ENCODE data around the gene ZSCAN29. TPM values are rescaled to one million over a fixed set of nuclear protein-coding genes. Genes with fewer than 3 reads are reported as not detected.
"Not testable (repeated sequence)": the region's sequence is repeated elsewhere in the genome, so short reads cannot be mapped to it uniquely, and the experiment has no call there.

The ZSCAN29 gene
- total RNA-seq, 4 donors from 2014 or later = 17.4 to 34.6 (median 21.5) TPM

GRCh38 chr15:43403616-43404015, 32.8 kb upstream of the ZSCAN29 start:
- H3K27me3 ChIP-seq = no peaks in the 10 kb centered on the region
- no peaks in the 10 kb centered on the region for H3K9me3 ChIP-seq
- no peak overlapping the region for H3K27ac ChIP-seq (replicated peaks in 1 of 4)
- intact Hi-C loops (cut with DNase I) = no loop called here
- H3K4me1 ChIP-seq = peaks cover 0 to 3% (median 0%) of the 10 kb centered on the region in 4 donors
- no peak overlapping the region for H3K4me3 ChIP-seq
- TF ChIP-seq CTCF (IDR thresholded peaks at IDR 0.05) (no peak), POLR2A (IDR thresholded peaks at IDR 0.05; ENCODE audit: low read depth) (no peak), POLR2AphosphoS5 (IDR thresholded peaks at IDR 0.05) (no peak), EP300 (IDR thresholded peaks at IDR 0.05) (no peak)
- peaks cover 62 to 99% (median 95%) of the 10 kb centered on the region in 4 donors for H3K36me3 ChIP-seq
- WGBS = 91% methylated on average over 8 of the region's 8 CpGs
- DNase-seq (ENCODE audit: extremely low spot score) = no peak

- H3K27me3 ChIP-seq = no peaks in the 10 kb centered on the region
- WGBS = 77% methylated on average over 3 of the region's 3 CpGs
- no peak overlapping the region for H3K27ac ChIP-seq (replicated peaks in 1 of 4)
- no peaks in the 10 kb centered on the region for H3K9me3 ChIP-seq
- H3K4me1 ChIP-seq = peaks cover 0 to 3% (median 0%) of the 10 kb centered on the region in 4 donors
- no peak overlapping the region for H3K4me3 ChIP-seq
- TF ChIP-seq EP300 (IDR thresholded peaks at IDR 0.05) (no peak), POLR2AphosphoS5 (IDR thresholded peaks at IDR 0.05) (no peak), POLR2A (IDR thresholded peaks at IDR 0.05; ENCODE audit: low read depth) (no peak), CTCF (IDR thresholded peaks at IDR 0.05) (no peak)
- intact Hi-C loops (cut with DNase I) = no loop called here
- H3K36me3 ChIP-seq = peaks cover 49 to 99% (median 95%) of the 10 kb centered on the region in 4 donors
- DNase-seq (ENCODE audit: extremely low spot score) = no peak
Measured at GRCh38 chr15:43402255-43402654, 31.4 kb upstream of the ZSCAN29 start.

- peaks cover 8 to 87% (median 59%) of the 10 kb centered on the region in 4 donors for H3K36me3 ChIP-seq
- H3K27me3 ChIP-seq; H3K27ac ChIP-seq (replicated peaks in 1 of 4); H3K4me3 ChIP-seq; intact Hi-C loops (cut with DNase I); H3K4me1 ChIP-seq; H3K9me3 ChIP-seq; DNase-seq (ENCODE audit: extremely low spot score): not testable (repeated sequence)
- WGBS = 98% methylated on average over 6 of the region's 6 CpGs
Measured at GRCh38 chr15:43393592-43393991, 22.7 kb upstream of the ZSCAN29 start.

- Histone ChIP-seq H3K4me1 (no peaks in the 10 kb centered on the region), H3K27ac (replicated peaks in 1 of 4) (no peak overlapping the region), H3K36me3 (peaks cover 15 to 87% (median 56%) of the 10 kb centered on the region in 4 donors), H3K9me3 (no peaks in the 10 kb centered on the region), H3K27me3 (no peaks in the 10 kb centered on the region), H3K4me3 (no peak overlapping the region)
- WGBS = 96% methylated on average over 8 of the region's 8 CpGs
- no peak for TF ChIP-seq EP300 (IDR thresholded peaks at IDR 0.05)
- no peak for TF ChIP-seq POLR2AphosphoS5 (IDR thresholded peaks at IDR 0.05)
- no peak for TF ChIP-seq CTCF (IDR thresholded peaks at IDR 0.05)
- TF ChIP-seq POLR2A (IDR thresholded peaks at IDR 0.05; ENCODE audit: low read depth) = no peak
- no peak for DNase-seq (ENCODE audit: extremely low spot score)
- intact Hi-C loops (cut with DNase I) = no loop called here
Measured at GRCh38 chr15:43390723-43391122, 19.9 kb upstream of the ZSCAN29 start.

GRCh38 chr15:43383070-43383469, 12.2 kb upstream of the ZSCAN29 start:
- WGBS = 41% methylated on average over 2 of the region's 2 CpGs
- intact Hi-C loops (cut with DNase I) = no loop called here
- Histone ChIP-seq H3K36me3 (peaks cover 17 to 97% (median 66%) of the 10 kb centered on the region in 4 donors), H3K27ac (replicated peaks in 1 of 4) (no peak overlapping the region), H3K4me1 (peaks cover 0 to 9% (median 2%) of the 10 kb centered on the region in 4 donors), H3K4me3 (no peak overlapping the region), H3K9me3 (no peaks in the 10 kb centered on the region), H3K27me3 (no peaks in the 10 kb centered on the region)
- no peak for TF ChIP-seq EP300 (IDR thresholded peaks at IDR 0.05)
- no peak for TF ChIP-seq CTCF (IDR thresholded peaks at IDR 0.05)
- no peak for TF ChIP-seq POLR2A (IDR thresholded peaks at IDR 0.05; ENCODE audit: low read depth)
- TF ChIP-seq POLR2AphosphoS5 (IDR thresholded peaks at IDR 0.05) = no peak
- DNase-seq (ENCODE audit: extremely low spot score) = no peak

Data from esophagus muscularis mucosa (tissue), 4 donors.